ENCODE measurements around the gene KPTN. TPM values are rescaled to one million over a fixed set of nuclear protein-coding genes. Genes with fewer than 3 reads are reported as not detected.
A peak's percentile ranks its signal among the peaks of the same experiment; 100 is the strongest.

KPTN gene
- polyA plus RNA-seq, 3 donors: 9.5 to 9.7 (median 9.5) TPM

GRCh38 chr19:47523473-47523872 lies 39.5 kb upstream of the KPTN start:
- Histone ChIP-seq H3K9ac (ENCODE audit: insufficient read depth, low read length, poor library complexity, severe bottlenecking) (peak overlapping the region; percentile 15), H3K4me3 (replicated peaks in 1 of 3; ENCODE audit: low read depth in 2 of 3, low read length in 3 of 3) (no peak overlapping the region), H2AFZ (ENCODE audit: insufficient read depth, low read depth, low read length, poor library complexity, severe bottlenecking) (no peak overlapping the region), H3K4me2 (replicated peaks; ENCODE audit: extremely low read depth, low read length, poor library complexity, severe bottlenecking) (no peak overlapping the region), H3K36me3 (replicated peaks in 1 of 2; ENCODE audit: control insufficient read depth in 1 of 2, insufficient read depth in 2 of 2, low read length in 2 of 2) (no peaks in the 10 kb centered on the region), H3K9me3 (replicated peaks in 1 of 2; ENCODE audit: control insufficient read depth in 1 of 2, insufficient read depth in 1 of 2, low read length in 2 of 2) (no peaks in the 10 kb centered on the region), H4K20me1 (ENCODE audit: insufficient read depth, low read length) (no peaks in the 10 kb centered on the region), H3K27ac (ENCODE audit: low read depth in 1 of 2, low read length in 2 of 2) (no peak overlapping the region), H3K79me2 (ENCODE audit: insufficient read depth, low read length) (no peaks in the 10 kb centered on the region), H3K4me1 (ENCODE audit: control insufficient read depth in 1 of 2, insufficient read depth in 2 of 2, low read length in 2 of 2) (peaks cover 4 to 5% of the 10 kb centered on the region in 2 donors), H3K27me3 (ENCODE audit: control insufficient read depth in 2 of 2, insufficient read depth in 2 of 2, low read length in 2 of 2) (peaks cover 0 to 16% of the 10 kb centered on the region in 2 donors)
- H3K4me3 Mint-ChIP-seq: no peak overlapping the region
- TF ChIP-seq CTCF (IDR thresholded peaks at IDR 0.05): no peak
- peaks cover 8% of the 10 kb centered on the region for H3K4me1 Mint-ChIP-seq
- peak overlapping the region in 1 of 7 donors; percentile 37 for H3K27ac Mint-ChIP-seq
- WGBS (ENCODE audit: insufficient coverage): 44% methylated on average over 3 of the region's 7 CpGs
- no peak for DNase-seq
- peaks cover 24 to 43% (median 36%) of the 10 kb centered on the region in 3 donors for H3K27me3 Mint-ChIP-seq (ENCODE audit: low read depth in 3 of 3)
- peaks cover 0 to 1% (median 0%) of the 10 kb centered on the region in 7 donors for H3K9me3 Mint-ChIP-seq
- H3K36me3 Mint-ChIP-seq: no peaks in the 10 kb centered on the region
- intact Hi-C loops (cut with micrococcal nuclease): no loop called here

GRCh38 chr19:47521473-47522180 lies 37.6 kb upstream of the KPTN start:
- DNase-seq: no peak
- no peaks in the 10 kb centered on the region for H4K20me1 ChIP-seq (ENCODE audit: insufficient read depth, low read length)
- Mint-ChIP-seq H3K4me1 (peaks cover 8% of the 10 kb centered on the region), H3K4me3 (peak overlapping the region in 1 of 2 donors; percentile 21), H3K27me3 (ENCODE audit: low read depth in 3 of 3) (peaks cover 24 to 42% (median 30%) of the 10 kb centered on the region in 3 donors), H3K27ac (peak overlapping the region in 1 of 7 donors; percentile 54), H3K36me3 (no peaks in the 10 kb centered on the region), H3K9me3 (peaks cover 0 to 1% (median 0%) of the 10 kb centered on the region in 7 donors)
- no peak overlapping the region for H3K27ac ChIP-seq (ENCODE audit: low read depth in 1 of 2, low read length in 2 of 2)
- peaks cover 0 to 16% of the 10 kb centered on the region in 2 donors for H3K27me3 ChIP-seq (ENCODE audit: control insufficient read depth in 2 of 2, insufficient read depth in 2 of 2, low read length in 2 of 2)
- peak overlapping the region; percentile 59 for H2AFZ ChIP-seq (ENCODE audit: insufficient read depth, low read depth, low read length, poor library complexity, severe bottlenecking)
- H3K4me3 ChIP-seq (replicated peaks in 1 of 3; ENCODE audit: low read depth in 2 of 3, low read length in 3 of 3): no peak overlapping the region
- no peaks in the 10 kb centered on the region for H3K36me3 ChIP-seq (replicated peaks in 1 of 2; ENCODE audit: control insufficient read depth in 1 of 2, insufficient read depth in 2 of 2, low read length in 2 of 2)
- peak overlapping the region; percentile 12 for H3K9ac ChIP-seq (ENCODE audit: insufficient read depth, low read length, poor library complexity, severe bottlenecking)
- H3K9me3 ChIP-seq (replicated peaks in 1 of 2; ENCODE audit: control insufficient read depth in 1 of 2, insufficient read depth in 1 of 2, low read length in 2 of 2): no peaks in the 10 kb centered on the region
- WGBS (ENCODE audit: insufficient coverage): 40% methylated on average over 16 of the region's 20 CpGs
- no peak for TF ChIP-seq CTCF (IDR thresholded peaks at IDR 0.05)
- intact Hi-C loops (cut with micrococcal nuclease): no loop called here
- H3K79me2 ChIP-seq (ENCODE audit: insufficient read depth, low read length): no peaks in the 10 kb centered on the region
- H3K4me1 ChIP-seq (ENCODE audit: control insufficient read depth in 1 of 2, insufficient read depth in 2 of 2, low read length in 2 of 2): peaks cover 4 to 5% of the 10 kb centered on the region in 2 donors
- H3K4me2 ChIP-seq (replicated peaks; ENCODE audit: extremely low read depth, low read length, poor library complexity, severe bottlenecking): no peak overlapping the region
